ENCODE measurements around the gene RPS6KA3. TPM values are rescaled to one million over a fixed set of nuclear protein-coding genes. Genes with fewer than 3 reads are reported as not detected.

The RPS6KA3 gene
- total RNA-seq, 1 experiment from 2014 or later = 9.2 TPM

- peaks cover 7 to 16% (median 10%) of the 10 kb centered on the region in 3 experiments; a peak in 6 of 7 replicates for H3K36me3 Mint-ChIP-seq (ENCODE audit: insufficient read depth in 1 of 3, low read depth in 3 of 3)
- peaks cover 51 to 56% of the 10 kb centered on the region in 2 experiments for H3K9me3 Mint-ChIP-seq
- Histone ChIP-seq H3K27me3 (ENCODE audit: insufficient read depth, low read length) (no peaks in the 10 kb centered on the region), H3K27ac (ENCODE audit: insufficient read length, low read depth, low read length) (no peak overlapping the region), H2AK5ac (ENCODE audit: insufficient read length, low read length) (no peak overlapping the region), H4K5ac (ENCODE audit: insufficient read length, low read depth, low read length) (no peak overlapping the region), H2BK20ac (ENCODE audit: low read depth, low read length, poor library complexity, severe bottlenecking) (no peak overlapping the region), H3K4me2 (ENCODE audit: insufficient read depth, insufficient read length, low read length) (no peak overlapping the region), H3K9ac (ENCODE audit: extremely low read depth, insufficient read length, low read length) (no peak overlapping the region), H3K79me1 (ENCODE audit: insufficient read depth, low read depth, low read length, poor library complexity, severe bottlenecking) (no peaks in the 10 kb centered on the region), H3K56ac (ENCODE audit: insufficient read length, low read depth, low read length) (no peak overlapping the region), H3K4me1 (ENCODE audit: insufficient read depth, low read length) (no peaks in the 10 kb centered on the region), H2BK12ac (ENCODE audit: insufficient read length, low read depth, low read length) (no peak overlapping the region), H3T11ph (ENCODE audit: low read length) (no peak overlapping the region), H4K91ac (ENCODE audit: insufficient read length, low read depth, low read length) (no peak overlapping the region), H3K4ac (ENCODE audit: low read depth, low read length) (no peak overlapping the region), H2BK15ac (ENCODE audit: low read depth, low read length) (no peak overlapping the region), H3K14ac (ENCODE audit: insufficient read depth, low read length) (no peak overlapping the region), H2BK120ac (ENCODE audit: low read depth, low read length, poor library complexity, severe bottlenecking) (no peak overlapping the region), H3K9me3 (ENCODE audit: control insufficient read depth, low read depth, low read length) (peaks cover 13% of the 10 kb centered on the region), H4K8ac (replicated peaks; ENCODE audit: insufficient read length, low read depth, low read length) (no peak overlapping the region), H2BK5ac (ENCODE audit: insufficient read length, low read length) (no peak overlapping the region), H3K79me2 (ENCODE audit: insufficient read depth, low read length) (no peaks in the 10 kb centered on the region), H2AFZ (ENCODE audit: low read length) (no peak overlapping the region), H3K23ac (ENCODE audit: insufficient read length, low read depth, low read length) (no peak overlapping the region), H4K20me1 (ENCODE audit: control insufficient read depth, insufficient read depth, insufficient read length) (no peaks in the 10 kb centered on the region), H3K18ac (ENCODE audit: insufficient read length, low read depth, low read length) (no peak overlapping the region), H3K23me2 (ENCODE audit: insufficient read length, low read depth, low read length, poor library complexity, severe bottlenecking) (no peaks in the 10 kb centered on the region)
- H3K4me1 Mint-ChIP-seq = no peaks in the 10 kb centered on the region
- TF ChIP-seq CTCF (conservative IDR thresholded peaks at IDR 0.05) = no peak
- no peak overlapping the region for H3K27ac Mint-ChIP-seq
- no peak overlapping the region for H3K4me3 Mint-ChIP-seq
- no peak for DNase-seq
- no peaks in the 10 kb centered on the region for H3K27me3 Mint-ChIP-seq (ENCODE audit: low read depth)
Measured at GRCh38 chrX:20240201-20240600, 26.5 kb downstream of the RPS6KA3 start.
